HG03108 (cell line): ENCODE measurements around the gene TPCN1.

Experiments
- ATAC-seq: cut with Tn5 transposase; IDR thresholded peaks from one replicate; pipeline ENCODE4 v1.9.1; 2021; ENCODE audit warnings: moderate library complexity; ENCODE audit not compliant: unreplicated experiment

The TPCN1 gene

GRCh38 chr12:113301811-113302210 is 80.5 kb downstream of the TPCN1 start:
- no peak for ATAC-seq

- no peak for ATAC-seq
Observed at GRCh38 chr12:113302466-113302865, 81.2 kb downstream of the TPCN1 start.

GRCh38 chr12:113302886-113303640 is 81.8 kb downstream of the TPCN1 start:
- no peak for ATAC-seq

- no peak for ATAC-seq
Observed at GRCh38 chr12:113305281-113305856, 84.1 kb downstream of the TPCN1 start.

GRCh38 chr12:113306382-113306781 is 85.1 kb downstream of the TPCN1 start:
- no peak for ATAC-seq

- no peak for ATAC-seq
Observed at GRCh38 chr12:113310489-113310888, 89.2 kb downstream of the TPCN1 start.

GRCh38 chr12:113314121-113314529 is 92.9 kb downstream of the TPCN1 start:
- no peak for ATAC-seq

GRCh38 chr12:113315358-113315757 is 94.1 kb downstream of the TPCN1 start:
- no peak for ATAC-seq

GRCh38 chr12:113316155-113316554 is 94.9 kb downstream of the TPCN1 start:
- ATAC-seq = no peak

GRCh38 chr12:113317122-113317521 is 95.9 kb downstream of the TPCN1 start:
- ATAC-seq = no peak

GRCh38 chr12:113318046-113318656 is 96.9 kb downstream of the TPCN1 start:
- no peak for ATAC-seq

- ATAC-seq = no peak
Observed at GRCh38 chr12:113318900-113319628, 97.8 kb downstream of the TPCN1 start.

GRCh38 chr12:113320401-113320800 is 99.1 kb downstream of the TPCN1 start:
- no peak for ATAC-seq

- ATAC-seq = no peak
Observed at GRCh38 chr12:113322343-113322742, 101.1 kb downstream of the TPCN1 start.

GRCh38 chr12:113325916-113326315 is 104.7 kb downstream of the TPCN1 start:
- no peak for ATAC-seq

- ATAC-seq = no peak
Observed at GRCh38 chr12:113326775-113327395, 105.6 kb downstream of the TPCN1 start.

- no peak for ATAC-seq
Observed at GRCh38 chr12:113328368-113328889, 107.2 kb downstream of the TPCN1 start.

GRCh38 chr12:113329022-113329790 is 107.9 kb downstream of the TPCN1 start:
- no peak for ATAC-seq

- ATAC-seq = no peak
Observed at GRCh38 chr12:113329791-113330417, 108.6 kb downstream of the TPCN1 start.

GRCh38 chr12:113330505-113330904 is 109.2 kb downstream of the TPCN1 start:
- no peak for ATAC-seq
